Stimulated activated CD4-positive, alpha-beta T cell treated with anti-CD3 and anti-CD28 coated beads, TNF-alpha, amount 100 ng/mL, for 4 hours (primary cell): Measurements from ENCODE around the gene UBE2U.

ENCODE experiments used
- DNase-seq, 3 experiments: peaks; one replicate each; pipeline ENCODE4 v3.0.0-alpha.2; 2020; ENCODE audit warnings: low read depth in 3 of 3

Gene UBE2U, protein sequence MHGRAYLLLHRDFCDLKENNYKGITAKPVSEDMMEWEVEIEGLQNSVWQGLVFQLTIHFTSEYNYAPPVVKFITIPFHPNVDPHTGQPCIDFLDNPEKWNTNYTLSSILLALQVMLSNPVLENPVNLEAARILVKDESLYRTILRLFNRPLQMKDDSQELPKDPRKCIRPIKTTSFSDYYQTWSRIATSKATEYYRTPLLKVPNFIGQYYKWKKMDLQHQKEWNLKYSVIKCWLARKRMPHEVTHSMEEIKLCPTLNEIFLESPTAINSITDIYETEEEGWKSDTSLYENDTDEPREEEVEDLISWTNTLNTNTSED

DNA sequence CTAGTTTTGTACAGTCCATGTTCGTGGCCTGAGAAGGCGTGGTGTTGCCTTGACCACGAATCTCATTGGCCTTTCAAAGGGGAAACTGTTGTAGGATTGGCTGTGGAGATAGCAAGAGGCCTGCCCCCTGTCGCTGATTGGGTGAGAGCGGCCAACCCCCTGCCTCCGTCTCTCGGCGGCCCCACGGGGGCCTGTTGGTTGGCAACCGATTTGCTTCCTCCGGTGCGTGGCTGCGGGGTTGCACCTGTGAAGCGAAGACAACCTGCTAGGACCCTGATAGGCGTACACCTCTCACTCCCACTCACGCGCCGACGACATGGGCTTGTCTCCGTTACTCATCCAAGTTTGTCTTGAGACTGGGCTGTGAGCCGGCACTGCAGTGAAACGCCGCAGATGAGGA is at the start of gene UBE2U:
TSS of gene UBE2U (plus strand) at position 204 of the 400 bp plus-strand sequence. CDS start 428 bp downstream, outside the sequence.
- DNase-seq = no peak

DNA sequence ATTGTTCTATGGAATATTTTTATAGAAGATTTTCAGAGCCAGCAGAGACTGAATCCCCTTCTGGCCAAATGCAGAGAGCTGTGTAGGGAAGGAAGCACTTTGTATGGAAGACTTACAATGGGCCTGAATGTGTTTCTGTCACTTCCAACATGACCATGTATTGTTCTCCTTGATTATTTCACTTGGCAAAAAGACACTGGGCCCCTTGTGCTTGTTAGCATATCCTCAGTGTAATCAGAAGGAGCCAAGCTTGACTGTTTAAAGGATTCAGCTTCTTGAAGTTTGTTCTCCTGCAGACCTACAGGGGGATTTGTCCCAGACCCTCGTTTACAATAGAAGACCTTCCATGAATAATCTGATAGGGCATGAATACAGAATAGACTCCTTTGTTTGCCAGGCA is 48.1 kb upstream of the UBE2U start:
- no peak for DNase-seq

DNA sequence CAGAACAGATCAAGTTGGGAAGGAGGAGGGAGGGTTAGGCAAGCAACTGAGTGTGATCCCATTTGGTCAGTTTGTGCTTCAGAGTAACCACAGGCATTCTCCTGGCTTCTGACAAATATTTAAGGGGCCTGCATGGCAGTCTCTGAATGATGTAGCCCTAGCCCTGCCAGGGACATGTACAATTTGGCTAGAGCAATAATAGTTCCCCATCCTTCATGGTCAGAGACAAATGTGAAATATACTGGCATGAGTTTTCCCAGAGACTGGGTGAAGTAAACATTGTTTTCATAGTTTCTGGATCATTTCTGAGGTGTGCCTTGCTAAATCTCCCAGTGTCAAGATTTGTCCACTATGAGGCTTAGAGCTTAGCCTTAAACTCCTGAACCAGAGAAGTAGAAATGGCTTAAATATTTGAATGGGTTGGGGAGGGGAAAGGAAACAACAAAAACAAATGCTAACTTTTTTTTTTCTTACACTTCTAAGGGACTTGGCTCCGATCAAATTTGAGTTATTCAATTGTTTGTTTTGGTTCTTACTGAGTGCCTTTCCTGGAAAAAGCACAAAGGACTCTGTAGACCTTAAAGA is 42.0 kb upstream of the UBE2U start:
- no peak for DNase-seq

DNA sequence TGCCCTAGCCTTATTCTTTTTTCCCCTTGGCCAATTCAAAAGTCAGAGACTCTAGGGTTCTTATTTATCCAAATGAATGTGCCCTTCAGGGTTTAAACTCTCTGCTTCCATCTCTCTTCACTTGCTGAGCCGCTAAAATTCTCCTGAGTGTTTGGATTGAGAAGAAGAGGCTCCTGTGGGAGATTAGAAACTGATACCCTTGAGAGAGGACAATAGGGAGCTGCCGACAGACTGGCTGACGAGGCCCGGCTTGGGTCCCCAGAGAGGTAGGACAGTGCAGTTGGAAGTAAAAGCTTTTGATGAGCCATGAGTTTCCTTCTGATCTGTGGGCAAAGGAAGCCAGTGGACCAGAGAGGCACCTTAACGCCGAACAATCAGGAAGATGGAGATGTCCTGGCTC is 41.3 kb upstream of the UBE2U start:
- no peak for DNase-seq

DNA sequence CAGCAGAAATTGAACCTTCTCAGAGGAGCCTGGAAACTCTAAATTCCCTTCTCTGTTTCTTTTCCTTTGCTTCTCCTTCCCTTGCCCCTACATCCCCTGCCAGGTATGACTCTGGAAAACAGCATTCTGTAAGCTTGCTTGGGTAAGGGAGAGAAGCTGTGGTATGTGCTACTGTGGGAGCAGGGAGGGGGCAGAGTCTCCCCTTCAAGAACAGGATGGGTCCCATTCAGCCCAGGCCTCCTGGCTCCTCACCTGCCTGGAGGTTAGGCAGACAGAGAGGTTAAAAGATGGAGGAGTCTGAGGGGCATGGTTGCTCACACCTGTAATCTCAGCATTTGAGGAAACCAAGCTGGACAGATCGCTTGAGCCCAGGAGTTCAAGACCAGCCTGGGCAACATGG is 40.6 kb upstream of the UBE2U start:
- no peak for DNase-seq

DNA sequence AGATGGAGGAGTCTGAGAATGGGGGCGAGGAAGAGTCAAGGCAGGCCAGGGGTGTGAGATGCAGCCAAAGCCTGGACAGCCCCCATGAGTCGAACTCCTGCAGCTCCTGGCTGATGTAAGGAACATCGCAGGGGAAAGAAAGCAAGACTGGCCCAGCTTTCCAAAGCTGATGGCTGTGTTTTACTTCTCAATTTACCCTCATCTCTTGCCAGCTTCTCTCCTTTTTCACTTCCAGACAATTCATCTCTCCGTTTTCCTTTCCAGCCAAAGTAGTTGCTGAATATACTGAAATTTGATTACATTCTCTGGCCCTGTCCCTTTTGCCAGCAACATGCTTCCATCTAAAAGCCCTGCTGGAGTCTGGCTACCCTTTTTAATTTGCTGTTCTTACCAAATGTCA is 40.0 kb upstream of the UBE2U start:
- no peak for DNase-seq

DNA sequence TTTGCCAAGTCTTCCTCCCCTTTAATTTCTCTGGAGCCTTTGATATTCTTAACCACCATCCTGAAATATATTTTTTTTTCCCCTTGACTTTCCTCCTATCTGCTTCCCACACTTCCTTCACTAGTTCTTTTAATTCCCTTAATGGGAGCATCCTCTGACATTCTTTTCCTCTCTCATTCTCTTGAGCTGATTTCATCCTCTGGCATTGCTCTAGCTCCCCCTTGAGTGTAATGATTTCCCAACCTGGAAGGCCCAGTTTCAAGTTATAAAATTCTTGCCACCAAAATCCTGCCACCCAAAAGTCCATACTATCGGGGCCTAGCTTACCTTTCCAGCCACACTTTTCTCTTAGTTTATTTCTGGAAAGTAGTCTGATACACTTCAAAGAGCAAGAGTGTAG is 39.5 kb upstream of the UBE2U start:
- no peak for DNase-seq

DNA sequence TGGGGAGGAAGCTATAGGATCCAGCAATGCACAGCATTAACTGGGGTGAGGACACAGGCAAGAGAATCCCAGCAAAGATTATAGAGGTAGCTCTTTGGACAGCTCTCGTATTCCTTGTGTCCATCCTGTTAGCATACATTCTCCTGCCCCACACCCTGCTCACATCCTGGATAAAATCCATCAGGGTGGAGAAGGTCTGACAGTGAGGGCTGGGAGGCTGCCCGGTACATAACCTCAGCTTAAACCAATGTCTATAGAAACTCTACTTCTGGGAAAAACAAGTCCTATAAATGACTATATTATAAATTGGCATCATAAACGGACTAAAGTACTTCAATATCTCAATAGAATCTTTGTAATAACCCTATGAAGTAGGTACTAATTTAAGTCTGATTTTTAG is 36.8 kb upstream of the UBE2U start:
- no peak for DNase-seq

DNA sequence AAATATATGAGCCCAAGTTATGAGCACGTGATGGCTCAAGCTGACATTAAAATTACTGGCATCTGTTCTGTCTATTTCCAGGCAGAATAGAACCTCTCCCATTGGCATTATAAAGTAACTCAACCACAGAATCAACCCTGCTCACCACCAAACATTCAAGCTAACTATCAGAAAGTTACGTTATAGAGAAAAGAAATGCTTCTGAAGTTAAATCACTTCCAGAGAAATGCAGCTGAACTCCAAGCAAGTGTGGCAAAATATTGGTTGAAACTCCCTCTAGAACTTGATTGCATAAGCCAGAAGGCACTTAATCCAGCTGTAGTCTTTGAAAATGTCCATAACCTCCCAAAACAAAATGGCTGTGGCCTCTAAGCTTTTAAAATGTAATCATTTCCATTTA is 36.2 kb upstream of the UBE2U start:
- no peak for DNase-seq

DNA sequence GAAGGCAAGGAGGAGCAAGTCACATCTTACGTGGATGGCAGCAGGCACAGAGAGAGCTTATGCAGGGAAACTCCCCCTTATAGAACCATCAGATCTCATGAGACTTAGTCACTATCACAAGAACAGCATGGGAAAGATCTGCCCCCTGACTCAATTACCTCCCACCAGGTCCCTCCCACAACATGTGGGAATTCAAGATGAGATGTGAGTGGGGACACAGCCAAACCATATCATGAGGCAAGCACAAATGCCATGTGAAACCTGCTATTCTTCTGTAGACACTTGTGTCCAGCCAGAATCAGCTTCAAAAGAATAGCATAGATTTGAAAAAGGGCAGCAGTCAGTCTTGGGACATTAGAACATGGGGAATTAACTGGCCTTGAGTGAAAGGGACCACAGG is 32.2 kb upstream of the UBE2U start:
- no peak for DNase-seq

DNA sequence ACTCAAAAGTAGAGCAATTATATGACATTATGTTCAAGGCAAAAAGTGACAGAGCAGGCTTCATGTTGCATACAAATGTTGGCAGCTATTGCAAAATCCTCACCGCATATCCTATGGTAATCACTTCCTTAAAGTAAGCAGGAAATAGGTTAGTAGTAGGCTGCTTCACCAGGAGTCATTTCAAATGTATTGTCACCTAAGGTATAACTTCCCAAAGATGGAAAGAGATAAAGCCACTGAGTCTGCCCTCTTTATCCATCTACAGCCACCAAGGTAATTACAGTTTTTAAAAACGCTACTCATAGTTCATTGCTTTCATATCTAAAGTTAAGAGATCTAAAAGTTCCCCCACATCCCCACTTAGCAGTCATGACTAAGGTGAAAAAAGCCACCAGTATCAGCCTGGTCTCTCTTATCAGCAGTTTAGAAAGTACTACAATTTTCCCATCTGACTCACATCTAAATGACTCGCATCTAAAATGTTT is 31.6 kb upstream of the UBE2U start:
- DNase-seq = no peak

DNA sequence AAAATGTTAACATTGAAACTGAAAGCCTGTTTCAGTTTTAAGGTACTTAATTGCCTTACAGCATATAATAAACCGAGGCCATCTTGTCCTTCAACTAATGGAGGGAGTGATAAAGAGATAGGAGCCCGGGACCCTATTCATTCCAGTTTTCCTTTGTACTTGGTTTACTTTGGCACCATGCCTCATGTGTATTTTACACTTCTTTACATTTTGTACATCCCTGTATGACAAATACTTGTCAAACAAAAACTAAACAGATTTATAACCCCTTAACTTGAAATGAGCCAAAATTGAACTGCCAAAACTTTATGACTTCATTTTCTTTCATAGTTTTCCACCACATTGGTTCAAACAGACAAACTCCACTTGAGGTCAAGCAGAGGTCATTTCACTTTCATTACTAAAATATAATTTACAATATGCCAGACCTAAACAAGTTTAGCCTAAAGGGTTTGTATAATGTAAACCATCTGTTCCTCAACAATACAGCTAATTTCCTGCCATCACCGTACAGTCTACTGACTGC is 30.9 kb upstream of the UBE2U start:
- no peak for DNase-seq

DNA sequence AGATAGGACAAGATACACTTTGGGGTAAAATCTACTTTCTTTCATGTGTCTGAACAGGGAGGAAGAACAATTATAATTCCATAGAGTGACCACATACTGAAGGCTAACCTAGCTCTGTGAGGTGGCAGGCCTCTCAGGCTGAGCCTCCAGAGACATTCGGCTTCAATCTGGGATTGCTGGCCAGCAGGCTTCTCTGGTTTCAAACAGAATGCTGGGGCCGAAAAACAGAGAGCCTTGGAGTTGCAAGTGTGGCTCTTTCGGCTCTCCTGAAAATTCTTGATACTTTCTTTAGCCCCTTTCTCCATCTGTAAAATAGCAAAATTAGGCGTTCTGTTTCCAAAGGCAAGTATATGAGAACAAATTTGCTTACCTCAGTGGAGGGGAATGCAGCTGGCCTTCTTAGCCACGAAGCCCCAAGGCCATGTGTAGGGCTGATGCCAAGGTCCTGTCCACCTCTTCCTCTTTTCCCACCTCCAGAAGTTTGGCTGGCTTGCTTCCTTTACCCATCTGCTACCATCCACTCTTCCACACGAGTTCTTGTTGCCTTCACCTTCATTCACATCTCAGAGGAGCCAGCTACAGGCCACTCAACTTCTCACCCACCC is 30.0 kb upstream of the UBE2U start:
- no peak for DNase-seq

DNA sequence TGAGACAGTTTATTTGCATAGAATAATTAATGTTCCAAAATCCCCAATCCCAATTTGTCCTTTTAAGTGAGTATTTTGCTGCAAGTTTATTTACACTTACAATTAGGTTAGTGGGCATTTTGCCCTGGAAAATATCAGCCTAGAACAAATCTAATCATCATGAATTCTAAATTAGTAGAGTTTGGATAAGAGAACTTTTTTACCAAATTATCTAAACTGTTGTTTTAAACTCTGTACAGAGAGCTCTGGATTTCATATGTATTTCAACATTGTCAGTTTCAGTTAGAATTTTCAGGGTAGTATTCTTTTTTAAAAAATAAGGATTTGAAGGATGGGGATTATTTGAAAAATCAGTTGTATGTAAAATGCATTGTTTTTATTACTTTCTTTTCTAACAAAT is 27.8 kb upstream of the UBE2U start:
- DNase-seq = no peak

DNA sequence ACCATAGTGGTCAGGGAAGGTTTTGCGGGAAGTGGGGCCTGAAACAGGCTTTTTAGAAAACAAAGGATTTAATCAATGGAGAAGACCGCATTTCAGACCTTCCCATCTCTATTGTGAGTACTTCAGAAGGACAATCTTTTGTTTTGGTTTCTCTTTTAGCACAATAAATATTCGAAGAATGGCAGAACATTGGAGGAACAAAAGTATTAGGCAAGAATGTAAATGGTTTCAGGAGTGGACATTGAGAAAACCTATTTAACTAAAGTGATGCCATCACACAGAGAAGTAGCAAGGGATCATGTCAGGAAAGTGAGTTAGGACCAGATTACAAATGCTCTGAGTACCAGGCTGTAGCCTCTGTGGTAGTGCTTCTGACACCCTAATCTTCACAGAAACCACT is 26.8 kb upstream of the UBE2U start:
- no peak for DNase-seq

DNA sequence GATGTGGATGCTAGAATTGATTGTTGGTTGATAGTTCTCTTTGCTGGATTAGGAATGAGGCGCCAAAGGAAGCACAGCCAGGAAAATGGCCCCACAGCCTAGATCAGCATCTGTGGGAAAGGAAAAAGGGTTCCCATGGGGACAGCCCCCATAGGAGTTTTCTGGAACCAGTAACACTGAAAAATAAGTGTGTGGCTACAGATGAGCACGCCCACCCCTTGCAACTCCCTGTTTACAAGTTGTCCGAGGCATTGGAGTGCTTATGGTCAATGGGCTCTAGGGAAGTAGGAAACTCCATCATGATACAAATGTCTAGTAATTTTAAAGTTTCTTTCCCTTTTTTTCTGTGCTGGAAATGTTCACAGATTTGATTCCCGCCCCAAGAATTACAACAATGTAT is 23.8 kb upstream of the UBE2U start:
- no peak for DNase-seq

DNA sequence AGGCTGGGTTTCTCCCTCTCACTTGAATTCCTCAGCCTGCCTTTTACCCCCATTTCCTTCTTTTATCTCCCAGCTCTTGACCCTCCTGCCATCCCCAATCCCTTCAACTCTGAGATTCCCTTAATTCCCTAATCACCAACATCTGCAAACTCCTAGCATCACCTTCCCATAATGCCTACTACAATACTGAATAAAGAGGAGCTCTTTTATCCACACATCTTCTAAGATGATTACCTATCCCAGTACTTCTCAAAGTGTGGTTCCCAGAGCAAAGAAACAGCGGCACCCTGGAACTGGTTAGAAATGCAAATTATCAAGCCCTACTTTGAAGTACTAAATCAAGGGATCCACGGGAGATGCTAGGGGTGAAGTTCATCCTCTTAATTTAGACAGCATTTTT is 21.2 kb upstream of the UBE2U start:
- no peak for DNase-seq

DNA sequence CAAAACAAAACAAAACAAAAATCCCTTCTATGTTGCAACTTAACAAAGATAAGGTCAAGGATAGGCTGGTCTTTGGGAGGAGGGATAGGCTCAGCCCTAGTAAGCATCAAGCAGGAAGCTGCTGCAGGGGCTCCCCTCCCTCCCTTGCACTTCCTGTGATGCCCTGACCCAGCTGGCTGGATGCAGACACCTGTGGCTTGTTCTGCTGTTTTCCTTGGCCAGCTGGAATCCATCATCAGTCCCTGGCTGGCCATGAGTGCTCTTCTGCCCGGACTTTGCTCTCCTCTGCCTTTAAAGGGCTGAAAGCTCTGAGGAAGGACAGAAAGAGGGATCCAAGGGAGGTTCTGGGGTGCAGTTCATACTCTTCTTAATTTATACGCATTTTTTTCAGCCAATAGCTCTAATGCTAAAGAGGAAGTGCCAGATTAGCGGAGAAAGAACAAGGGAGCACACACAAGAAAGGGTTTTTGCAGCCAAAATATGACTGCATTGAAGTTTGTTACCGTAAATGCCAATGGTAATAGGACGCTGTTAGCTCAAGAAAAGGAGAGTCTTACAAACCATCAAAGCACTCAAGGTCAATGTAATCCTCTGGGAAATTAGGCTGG is 19.9 kb upstream of the UBE2U start:
- no peak for DNase-seq

DNA sequence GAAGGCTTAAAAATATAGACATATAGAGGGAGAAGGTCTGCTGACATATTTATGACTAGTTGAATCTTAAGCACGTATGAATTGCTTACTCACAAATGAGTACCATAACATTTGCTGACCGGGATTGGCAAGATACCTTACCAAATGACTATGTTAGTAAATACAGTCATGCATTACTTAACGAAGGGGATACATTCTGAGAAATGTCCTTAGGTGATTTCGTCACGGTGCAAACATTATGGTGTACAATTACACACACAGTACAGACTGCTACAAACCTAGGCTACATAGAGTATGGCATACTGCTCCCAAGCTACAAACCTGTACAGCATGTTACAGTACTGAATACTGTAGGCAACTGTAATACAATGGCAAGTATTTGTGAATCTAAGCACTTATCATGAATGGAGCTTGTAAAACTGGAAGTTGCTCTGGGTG is 19.4 kb upstream of the UBE2U start:
- no peak for DNase-seq

DNA sequence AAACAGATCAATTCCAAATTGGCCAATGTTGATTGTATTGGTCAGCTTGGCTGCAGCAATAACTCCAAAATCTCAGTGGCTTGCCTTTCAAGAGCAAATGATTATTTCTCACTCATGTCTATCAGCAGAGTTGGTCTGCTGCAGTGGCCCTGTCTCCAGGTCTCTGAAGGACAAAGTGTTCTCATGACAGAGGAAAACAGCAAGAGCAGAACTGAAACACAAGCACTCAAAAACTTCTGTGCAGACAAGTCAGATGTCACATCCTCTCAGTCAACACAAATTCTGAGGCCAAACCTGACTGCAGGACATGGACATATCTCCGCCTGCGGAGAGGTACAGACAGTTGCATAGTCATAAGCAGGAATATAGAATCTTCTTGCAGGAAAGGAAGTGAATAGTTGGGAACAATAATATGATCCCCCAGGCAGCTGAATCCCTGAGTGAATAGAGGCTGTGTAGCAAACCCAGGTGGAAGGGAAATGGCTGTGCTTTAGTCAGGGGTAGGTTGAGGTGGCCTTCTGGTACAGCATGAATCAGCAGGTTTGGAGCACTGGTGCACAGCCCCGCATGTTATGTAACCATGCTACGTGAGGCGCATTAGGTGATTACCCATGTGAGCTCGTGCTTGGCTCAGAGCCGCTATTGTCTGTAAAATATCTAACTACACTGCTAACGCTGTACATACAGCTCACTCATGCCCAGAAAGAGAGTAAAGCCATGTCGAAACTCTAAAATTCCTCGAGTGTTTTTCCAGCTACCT is 17.1 kb upstream of the UBE2U start:
- DNase-seq = no peak

DNA sequence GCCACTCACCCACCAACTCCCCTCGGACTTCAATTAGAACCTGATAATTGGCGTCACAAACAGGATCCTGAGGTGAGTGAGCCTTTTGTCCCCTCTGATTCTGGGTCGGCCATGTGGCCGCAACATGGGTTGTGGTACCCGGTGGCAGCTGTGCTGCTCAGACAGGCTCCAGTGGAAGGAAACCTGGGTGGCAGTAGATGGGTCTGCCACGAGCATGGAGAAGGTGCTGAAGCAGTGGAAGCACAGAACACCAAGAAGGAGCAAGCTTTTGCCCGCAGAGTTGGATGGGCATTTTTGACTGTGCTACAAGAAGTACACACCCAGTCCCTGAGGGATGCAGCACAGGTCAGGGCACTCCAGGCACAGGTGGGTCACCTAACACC is 16.5 kb upstream of the UBE2U start:
- no peak for DNase-seq

DNA sequence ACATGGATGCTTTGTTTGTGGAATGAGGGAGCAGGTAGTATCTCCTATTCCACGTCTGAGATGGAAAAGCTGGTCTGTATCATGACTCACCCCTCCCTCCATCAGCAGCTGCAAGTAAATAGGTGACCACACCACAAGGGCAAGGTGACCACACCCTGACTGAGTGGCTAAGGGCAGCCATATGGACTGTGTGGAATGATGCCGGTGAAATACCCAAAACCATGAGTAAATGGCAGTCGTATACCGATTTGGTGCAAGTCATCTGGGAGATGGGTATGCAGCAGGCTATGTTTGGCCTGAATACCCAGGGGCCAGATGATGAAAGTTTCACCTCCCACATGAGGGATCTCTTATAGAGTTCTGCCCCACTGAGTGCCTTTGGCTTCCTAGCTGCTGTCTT is 15.8 kb upstream of the UBE2U start:
- DNase-seq = no peak
